GM23248 (cell line): Measurements from ENCODE around the gene KYAT1. TPM values are rescaled to one million over a fixed set of nuclear protein-coding genes. Genes with fewer than 3 reads are reported as not detected.

Source experiments
- DNase-seq: peaks from one replicate; pipeline ENCODE4 v3.0.0-alpha.2; 2015
- H2AFZ ChIP-seq: fragments of 200-600 bp; sonication (generic); 2 replicates; pipeline ENCODE4 v1.6.1; 2016; ENCODE audit warnings: antibody characterized with exemption
- H3F3A ChIP-seq: fragments of 200-600 bp; sonication (generic); 2 replicates; pipeline ENCODE4 v1.6.1; 2016; ENCODE audit warnings: mild to moderate bottlenecking, antibody characterized with exemption, mixed run types; ENCODE audit not compliant: insufficient read depth
- H3K27ac ChIP-seq: fragments of 200-600 bp; sonication (generic); 2 replicates; pipeline ENCODE4 v1.5.1; 2016; ENCODE audit warnings: mild to moderate bottlenecking
- H3K27me3 ChIP-seq: fragments of 200-600 bp; sonication (generic); replicated peaks from 2 replicates; pipeline ENCODE4 v1.6.1; 2016; ENCODE audit warnings: mild to moderate bottlenecking; ENCODE audit not compliant: insufficient read depth
- H3K36me3 ChIP-seq: fragments of 200-600 bp; sonication (generic); 2 replicates; pipeline ENCODE4 v1.6.1; 2016; ENCODE audit warnings: low read depth, mild to moderate bottlenecking
- H3K4me1 ChIP-seq: fragments of 200-600 bp; sonication (generic); 2 replicates; pipeline ENCODE4 v1.6.1; 2016; ENCODE audit warnings: mild to moderate bottlenecking; ENCODE audit not compliant: insufficient read depth
- H3K4me2 ChIP-seq: fragments of 200-600 bp; sonication (generic); one replicate; pipeline ENCODE4 v1.6.1; 2016; ENCODE audit warnings: mild to moderate bottlenecking; ENCODE audit not compliant: unreplicated experiment
- H3K4me3 ChIP-seq: fragments of 200-600 bp; sonication (generic); 2 replicates; pipeline ENCODE4 v1.5.1; 2016; ENCODE audit warnings: mild to moderate bottlenecking
- H3K79me2 ChIP-seq: fragments of 200-600 bp; sonication (generic); 2 replicates; pipeline ENCODE4 v1.6.1; 2016; ENCODE audit warnings: mild to moderate bottlenecking; ENCODE audit not compliant: insufficient read depth
- H3K9ac ChIP-seq: fragments of 200-600 bp; sonication (generic); 2 replicates; pipeline ENCODE4 v1.6.1; 2016; ENCODE audit warnings: mild to moderate bottlenecking
- H3K9me2 ChIP-seq: fragments of 200-600 bp; sonication (generic); 2 replicates; pipeline ENCODE4 v1.6.1; 2016; ENCODE audit warnings: mixed run types, mild to moderate bottlenecking, moderate library complexity; ENCODE audit not compliant: insufficient read depth
- H3K9me3 ChIP-seq: fragments of 200-600 bp; sonication (generic); one replicate; pipeline ENCODE4 v1.6.1; 2017; ENCODE audit warnings: low read depth
- H4K20me1 ChIP-seq: fragments of 200-600 bp; sonication (generic); 2 replicates; pipeline ENCODE4 v1.6.0; 2016; ENCODE audit not compliant: insufficient read depth
- EZH2 ChIP-seq: fragments of 200-600 bp; sonication (generic); IDR thresholded peaks from 2 replicates; pipeline ENCODE4 v1.6.1; 2018; ENCODE audit warnings: antibody characterized with exemption, mild to moderate bottlenecking; ENCODE audit not compliant: insufficient read depth, poor library complexity, severe bottlenecking
- EZH2phosphoT487 ChIP-seq: fragments of 200-600 bp; sonication (generic); IDR thresholded peaks from 2 replicates; pipeline ENCODE4 v1.6.1; 2018; ENCODE audit warnings: antibody characterized with exemption, moderate library complexity, mild to moderate bottlenecking, low read depth; ENCODE audit not compliant: insufficient read depth
- WGBS, 2 experiments: methylation state at CpG; one replicate each; pipeline ENCODE4 v1.1.6; 2015 to 2017; ENCODE audit warnings: low lambda C conversion rate in 2 of 2, low coverage in 1 of 2; ENCODE audit errors: missing lambda C conversion rate in 2 of 2; 5-methylcytosine and 5-hydroxymethylcytosine counted together
- in situ Hi-C: fragments of 300-500 bp; cut with MboI; formaldehyde crosslinking; loops from 2 replicates; pipeline ENCODE4 v1.15.0; 2020
- polyA plus RNA-seq: library from polyadenylated mRNA; unstranded; fragments of >200 nt; fragmentation: Nextera tagmentation; extraction: Ambion mirVana; gene quantifications from 2 replicates; pipeline ENCODE4 v1.2.1, GENCODE V29; 2016
- total RNA-seq: library from RNA; depleted of rRNA; stranded (reverse); fragments of >200 nt; shearing (Covaris generic); gene quantifications from 2 replicates; pipeline ENCODE4 v1.2.3, GENCODE V29; 2014

The KYAT1 gene
- total and polyA plus RNA-seq, 2 experiments from 2014 or later = 5.1 to 5.5 TPM

- Histone ChIP-seq H3K79me2 (no peaks in the 10 kb centered on the region), H3K9me2 (no peaks in the 10 kb centered on the region), H3K9me3 (no peaks in the 10 kb centered on the region), H3K36me3 (0 out of 2 replicates have a peak, but pooled peaks cover 4% of the 10 kb centered on the region), H3K27me3 (no peaks in the 10 kb centered on the region), H2AFZ (no peak overlapping the region), H3K9ac (no peak overlapping the region), H3K4me3 (no peak overlapping the region), H3K4me1 (no peaks in the 10 kb centered on the region), H3K4me2 (no peak overlapping the region), H3F3A (no peaks in the 10 kb centered on the region), H3K27ac (no peak overlapping the region), H4K20me1 (no peaks in the 10 kb centered on the region)
- TF ChIP-seq EZH2 (no peak), EZH2phosphoT487 (no peak)
- in situ Hi-C loops = no loop called here
- 69 to 88% methylated on average over 2 of the region's 2 CpGs for WGBS, 2 experiments
- no peak for DNase-seq
Observed at GRCh38 chr9:128809831-128810230, 71.9 kb downstream of the KYAT1 start.

GRCh38 chr9:128809036-128809599 is 72.6 kb downstream of the KYAT1 start:
- no peak overlapping the region for H3K4me3 ChIP-seq
- H3K4me2 ChIP-seq = no peak overlapping the region
- no peaks in the 10 kb centered on the region for H3K4me1 ChIP-seq
- 94 to 98% methylated on average over 9 to 12 of the region's 12 CpGs for WGBS, 2 experiments
- H3K36me3 ChIP-seq = peaks cover 4% of the 10 kb centered on the region; the same call in 1 of the 2 replicates
- H3K27me3 ChIP-seq = no peaks in the 10 kb centered on the region
- DNase-seq = no peak
- in situ Hi-C loops = no loop called here
- H3K9ac ChIP-seq = no peak overlapping the region
- no peaks in the 10 kb centered on the region for H3K9me3 ChIP-seq
- H3K79me2 ChIP-seq = no peaks in the 10 kb centered on the region
- no peaks in the 10 kb centered on the region for H3K9me2 ChIP-seq
- H3K27ac ChIP-seq = no peak overlapping the region
- TF ChIP-seq EZH2phosphoT487 = no peak
- no peak for TF ChIP-seq EZH2
- H2AFZ ChIP-seq = no peak overlapping the region
- H4K20me1 ChIP-seq = no peaks in the 10 kb centered on the region
- no peaks in the 10 kb centered on the region for H3F3A ChIP-seq

GRCh38 chr9:128808543-128808942 is 73.2 kb downstream of the KYAT1 start:
- Histone ChIP-seq H3K4me3 (no peak overlapping the region), H3K9me3 (no peaks in the 10 kb centered on the region), H3K4me2 (no peak overlapping the region), H3K9ac (no peak overlapping the region), H4K20me1 (no peaks in the 10 kb centered on the region), H3K36me3 (peaks cover 4% of the 10 kb centered on the region; the same call in 1 of the 2 replicates), H3F3A (no peaks in the 10 kb centered on the region), H3K4me1 (no peaks in the 10 kb centered on the region), H3K79me2 (no peaks in the 10 kb centered on the region), H2AFZ (no peak overlapping the region), H3K27me3 (no peaks in the 10 kb centered on the region), H3K27ac (no peak overlapping the region), H3K9me2 (no peaks in the 10 kb centered on the region)
- 92 to 93% methylated on average over 3 of the region's 3 CpGs for WGBS, 2 experiments
- no peak for DNase-seq
- in situ Hi-C loops = no loop called here
- TF ChIP-seq EZH2phosphoT487 (no peak), EZH2 (no peak)

GRCh38 chr9:128807827-128808226 is 73.9 kb downstream of the KYAT1 start:
- WGBS, 2 experiments = 85 to 87% methylated on average over 13 of the region's 14 CpGs
- Histone ChIP-seq H3K79me2 (no peaks in the 10 kb centered on the region), H4K20me1 (no peaks in the 10 kb centered on the region), H2AFZ (no peak overlapping the region), H3K4me2 (no peak overlapping the region), H3K9me2 (no peaks in the 10 kb centered on the region), H3K4me1 (no peaks in the 10 kb centered on the region), H3K9ac (no peak overlapping the region), H3F3A (no peaks in the 10 kb centered on the region), H3K4me3 (no peak overlapping the region), H3K9me3 (no peaks in the 10 kb centered on the region), H3K27ac (no peak overlapping the region), H3K27me3 (no peaks in the 10 kb centered on the region), H3K36me3 (peaks cover 4% of the 10 kb centered on the region; the same call in 1 of the 2 replicates)
- DNase-seq = no peak
- in situ Hi-C loops = no loop called here
- TF ChIP-seq EZH2phosphoT487 (no peak), EZH2 (no peak)
